SK-N-SH treated with all-trans-retinoic acid at 6 μM for 48 hours (cell line): ENCODE data around the gene ARHGAP15.
A peak's percentile ranks its signal among the peaks of the same experiment; 100 is the strongest.

Experiments
- ATAC-seq: fragments of 200-7000 bp; cut with Tn5 transposase; 3 replicates; pipeline ENCODE4 v1.9.1; 2020; ENCODE audit warnings: mild to moderate bottlenecking, moderate library complexity
- ARNTL ChIP-seq: fragments of 450-650 bp; formaldehyde crosslinking; IDR thresholded peaks from 2 replicates; pipeline ENCODE4 v1.5.0; 2020; ENCODE audit warnings: low read depth, mild to moderate bottlenecking, moderate library complexity, borderline replicate concordance
- BACH2 ChIP-seq: fragments of 250-450 bp; sonication (Bioruptor Pico); IDR thresholded peaks from 2 replicates; pipeline ENCODE4 v1.9.0; 2021; ENCODE audit warnings: mild to moderate bottlenecking, borderline replicate concordance
- CSDC2 ChIP-seq: fragments of 250-450 bp; sonication (Bioruptor Pico); IDR thresholded peaks from 2 replicates; pipeline ENCODE4 v1.5.0; 2020; ENCODE audit warnings: mild to moderate bottlenecking, moderate library complexity
- CSRNP3 ChIP-seq: fragments of 250-450 bp; sonication (Bioruptor Pico); IDR thresholded peaks from 2 replicates; pipeline ENCODE4 v1.5.1; 2021; ENCODE audit warnings: mild to moderate bottlenecking, moderate library complexity
- ESRRG ChIP-seq: fragments of 250-450 bp; sonication (Bioruptor Pico); IDR thresholded peaks from 2 replicates; pipeline ENCODE4 v1.6.1; 2021; ENCODE audit warnings: mild to moderate bottlenecking
- ISL1 ChIP-seq: fragments of 250-450 bp; sonication (Bioruptor Pico); IDR thresholded peaks from 2 replicates; pipeline ENCODE4 v2.1.2; 2022; ENCODE audit warnings: mild to moderate bottlenecking, moderate library complexity
- OSR1 ChIP-seq: fragments of 250-450 bp; sonication (Bioruptor Pico); IDR thresholded peaks from 2 replicates; pipeline ENCODE4 v1.8.0; 2022; ENCODE audit warnings: moderate library complexity, mild to moderate bottlenecking, inconsistent platforms
- PATZ1 ChIP-seq: fragments of 250-450 bp; sonication (Bioruptor Pico); IDR thresholded peaks from 2 replicates; pipeline ENCODE4 v1.8.0; 2020; ENCODE audit warnings: mild to moderate bottlenecking, moderate library complexity, borderline replicate concordance
- PPARA ChIP-seq: fragments of 250-450 bp; sonication (Bioruptor Pico); IDR thresholded peaks from 2 replicates; pipeline ENCODE4 v1.5.0; 2020; ENCODE audit warnings: mild to moderate bottlenecking, borderline replicate concordance
- RARB ChIP-seq: fragments of 250-450 bp; sonication (Bioruptor Pico); IDR thresholded peaks from 2 replicates; pipeline ENCODE4 v1.8.0; 2021; ENCODE audit warnings: mild to moderate bottlenecking, moderate library complexity
- SNAI2 ChIP-seq: fragments of 250-450 bp; sonication (Bioruptor Pico); IDR thresholded peaks from 2 replicates; pipeline ENCODE4 v1.5.0; 2020; ENCODE audit warnings: mild to moderate bottlenecking, moderate library complexity
- TCF4 ChIP-seq: fragments of 250-450 bp; sonication (Bioruptor Pico); IDR thresholded peaks from 2 replicates; pipeline ENCODE4 v1.8.0; 2021; ENCODE audit warnings: mild to moderate bottlenecking, moderate library complexity, borderline replicate concordance
- TOX ChIP-seq: fragments of 250-450 bp; sonication (Bioruptor Pico); IDR thresholded peaks from 2 replicates; pipeline ENCODE4 v1.8.0; 2021; ENCODE audit warnings: mild to moderate bottlenecking, moderate library complexity, borderline replicate concordance
- TSHZ2 ChIP-seq: fragments of 250-450 bp; sonication (Bioruptor Pico); IDR thresholded peaks from 2 replicates; pipeline ENCODE4 v1.5.0; 2020; ENCODE audit warnings: mild to moderate bottlenecking, moderate library complexity
- ZC3H10 ChIP-seq: fragments of 250-450 bp; sonication (Bioruptor Pico); IDR thresholded peaks from 2 replicates; pipeline ENCODE4 v1.5.1; 2021; ENCODE audit warnings: mild to moderate bottlenecking, moderate library complexity
- ZFP3 ChIP-seq: fragments of 250-450 bp; sonication (Bioruptor Pico); IDR thresholded peaks from 2 replicates; pipeline ENCODE4 v1.5.0; 2020; ENCODE audit warnings: mild to moderate bottlenecking, moderate library complexity
- ZFP30 ChIP-seq: fragments of 450-650 bp; formaldehyde crosslinking; IDR thresholded peaks from 2 replicates; pipeline ENCODE4 v1.5.0; 2022; ENCODE audit warnings: mild to moderate bottlenecking, moderate library complexity
- ZNF565 ChIP-seq: fragments of 450-650 bp; formaldehyde crosslinking; conservative IDR thresholded peaks from 2 replicates; pipeline ENCODE4 v1.5.0; 2020; ENCODE audit warnings: low read depth, mild to moderate bottlenecking, moderate library complexity
- ZNF70 ChIP-seq: fragments of 450-650 bp; formaldehyde crosslinking; IDR thresholded peaks from 2 replicates; pipeline ENCODE4 v1.5.0; 2020; ENCODE audit warnings: mild to moderate bottlenecking, moderate library complexity
- ZNF8 ChIP-seq: fragments of 450-650 bp; formaldehyde crosslinking; IDR thresholded peaks from 2 replicates; pipeline ENCODE4 v1.5.0; 2020; ENCODE audit warnings: mild to moderate bottlenecking, moderate library complexity
- TF ChIP-seq, protein P1 (sequence below): fragments of 250-450 bp; sonication (Bioruptor Pico); IDR thresholded peaks from 2 replicates; pipeline ENCODE4 v1.8.0; 2021; ENCODE audit warnings: low read depth, mild to moderate bottlenecking, moderate library complexity, borderline replicate concordance

ARHGAP15 gene

DNA sequence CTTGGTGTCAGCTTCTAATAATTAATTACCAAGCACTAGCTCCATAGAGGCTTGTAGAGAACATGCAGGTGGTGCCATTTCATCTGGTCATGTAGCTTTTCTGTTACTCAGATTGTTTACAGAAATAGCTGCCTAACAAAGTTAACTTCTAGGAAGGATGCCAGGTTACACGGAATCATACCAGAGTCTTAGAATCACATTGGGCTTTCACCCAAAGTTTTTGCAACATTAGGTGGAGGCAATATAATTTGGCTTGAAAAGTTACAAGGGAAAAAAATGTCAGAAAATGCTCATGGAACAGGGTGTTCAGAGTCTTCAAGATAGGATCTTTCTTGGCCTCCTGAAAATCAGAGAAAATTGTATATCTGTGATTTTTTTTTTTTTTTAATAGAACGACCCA lies 135.6 kb downstream of the ARHGAP15 start:
- TF ChIP-seq ISL1 (CRISPR knock-in tag) (peak; percentile 65), ZFP30 (CRISPR knock-in tag) (no peak)
- peak; percentile 49 for ATAC-seq

GRCh38 chr2:143279672-143280071 lies 150.5 kb downstream of the ARHGAP15 start:
- ATAC-seq, result no peak
- TF ChIP-seq SNAI2, result no peak
- TF ChIP-seq PPARA, result no peak
- no peak for TF ChIP-seq ZFP30 (CRISPR knock-in tag)
- no peak for TF ChIP-seq TOX
- TF ChIP-seq CSDC2, result no peak
- TF ChIP-seq BACH2, result no peak
- TF ChIP-seq PATZ1 (CRISPR knock-in tag), result no peak
- no peak for TF ChIP-seq OSR1 (CRISPR knock-in tag)
- TF ChIP-seq, protein P1, sequence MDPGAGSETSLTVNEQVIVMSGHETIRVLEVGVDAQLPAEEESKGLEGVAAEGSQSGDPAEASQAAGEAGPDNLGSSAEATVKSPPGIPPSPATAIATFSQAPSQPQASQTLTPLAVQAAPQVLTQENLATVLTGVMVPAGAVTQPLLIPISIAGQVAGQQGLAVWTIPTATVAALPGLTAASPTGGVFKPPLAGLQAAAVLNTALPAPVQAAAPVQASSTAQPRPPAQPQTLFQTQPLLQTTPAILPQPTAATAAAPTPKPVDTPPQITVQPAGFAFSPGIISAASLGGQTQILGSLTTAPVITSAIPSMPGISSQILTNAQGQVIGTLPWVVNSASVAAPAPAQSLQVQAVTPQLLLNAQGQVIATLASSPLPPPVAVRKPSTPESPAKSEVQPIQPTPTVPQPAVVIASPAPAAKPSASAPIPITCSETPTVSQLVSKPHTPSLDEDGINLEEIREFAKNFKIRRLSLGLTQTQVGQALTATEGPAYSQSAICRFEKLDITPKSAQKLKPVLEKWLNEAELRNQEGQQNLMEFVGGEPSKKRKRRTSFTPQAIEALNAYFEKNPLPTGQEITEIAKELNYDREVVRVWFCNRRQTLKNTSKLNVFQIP (CRISPR knock-in tag), result no peak
- no peak for TF ChIP-seq ZC3H10
- TF ChIP-seq ZNF565, result no peak

GRCh38 chr2:143280097-143280757 lies 151.0 kb downstream of the ARHGAP15 start:
- ATAC-seq, result no peak
- TF ChIP-seq TSHZ2 (no peak), ZNF8 (CRISPR knock-in tag) (no peak), TOX (no peak), OSR1 (CRISPR knock-in tag) (no peak), ARNTL (CRISPR knock-in tag) (no peak), CSDC2 (no peak), ESRRG (no peak), ZNF565 (no peak), SNAI2 (no peak), RARB (CRISPR knock-in tag) (no peak), PPARA (no peak), BACH2 (no peak), PATZ1 (CRISPR knock-in tag) (no peak), CSRNP3 (CRISPR knock-in tag) (no peak), ZNF70 (no peak), TCF4 (CRISPR knock-in tag) (no peak), ZFP3 (CRISPR knock-in tag) (no peak)
- TF ChIP-seq, protein P1 (CRISPR knock-in tag), result no peak
